K562 (cell line): ENCODE data around the gene PREX1. TPM values are rescaled to one million over a fixed set of nuclear protein-coding genes. Genes with fewer than 3 reads are reported as not detected.
A peak's percentile ranks its signal among the peaks of the same experiment; 100 is the strongest.

ENCODE experiments used
- ATAC-seq: fragments of 200-7000 bp; cut with Tn5 transposase; 3 replicates; pipeline ENCODE4 v1.9.1; 2020; ENCODE audit warnings: moderate library complexity
- BruUV-seq: library from RNA; stranded (reverse); fragments of 400-500 nt; replicated peaks from 2 replicates; lab custom pipeline; 2021; lab: Mats Ljungman, UMichigan
- CTCF ChIA-PET: fragments of 300-600 bp; formaldehyde crosslinking; extraction: SDS; loops from one replicate; lab custom pipeline; 2021; ENCODE audit warnings: low intra/inter-chr PET ratio; lab: Yijun Ruan, JAX
- POLR2A ChIA-PET: fragments of 300-600, 350-650 bp; sonication (Branson Sonifier 250); formaldehyde crosslinking; extraction: SDS; loops from one replicate; lab custom pipeline; 2021; ENCODE audit warnings: antibody characterized with exemption, inconsistent platforms; lab: Yijun Ruan, JAX
- DNase-seq, 4 experiments: peaks; one replicate each; pipeline versions ENCODE4 v3.0.0 to v3.0.0-alpha.2; 2011 to 2018; ENCODE audit warnings: low spot score in 3 of 4, mixed read lengths in 3 of 4; ENCODE audit errors: extremely low read depth in 1 of 4
- FAIRE-seq: peaks from 2 replicates; lab custom pipeline; 2011; peaks lifted over from hg19 to GRCh38; lab: Jason Lieb, UNC
- H2AFZ ChIP-seq: 2 replicates; pipeline ENCODE4 v1.6.0; 2011; ENCODE audit warnings: low read depth, low read length, control low read depth, inconsistent platforms
- H3K27ac ChIP-seq: fragments of 200-600 bp; 3 replicates; pipeline ENCODE4 v1.8.0; 2011; ENCODE audit warnings: low read depth, mild to moderate bottlenecking, control low read depth, inconsistent platforms, low read length, moderate library complexity, mixed read lengths; ENCODE audit errors: extremely low read depth
- H3K27me3 ChIP-seq, 2 experiments: fragments of 300-600 bp in 1 of 2; 2 replicates in 1 of 2; 3 replicates in 1 of 2; pipeline versions ENCODE4 v1.6.0 to v1.8.0; 2011; ENCODE audit warnings: inconsistent platforms in 2 of 2, low read length in 2 of 2, mild to moderate bottlenecking in 1 of 2, mixed read lengths in 1 of 2, moderate library complexity in 1 of 2; ENCODE audit not compliant: control insufficient read depth in 2 of 2, insufficient read depth in 2 of 2
- H3K36me3 ChIP-seq: fragments of 300-600 bp; 3 replicates; pipeline ENCODE4 v1.8.0; 2011; ENCODE audit warnings: mild to moderate bottlenecking, low read length, inconsistent platforms; ENCODE audit not compliant: control insufficient read depth, insufficient read depth
- H3K4me1 ChIP-seq, 2 experiments: fragments of 200-600 bp in 1 of 2; replicated peaks in 1 of 2; 2 replicates in 1 of 2; 3 replicates in 1 of 2; pipeline versions ENCODE4 v1.5.1 to v1.8.0; 2011; ENCODE audit warnings: inconsistent platforms in 2 of 2, low read length in 2 of 2, mild to moderate bottlenecking in 1 of 2, mixed read lengths in 1 of 2, moderate library complexity in 1 of 2; ENCODE audit not compliant: control insufficient read depth in 2 of 2, insufficient read depth in 2 of 2
- H3K4me2 ChIP-seq: 2 replicates; pipeline ENCODE4 v1.6.1; 2011; ENCODE audit warnings: low read length, control low read depth, inconsistent platforms, mixed read lengths; ENCODE audit not compliant: insufficient read depth
- H3K4me3 ChIP-seq: fragments of 200-600 bp; sonication (generic), shearing (Covaris generic); 2 replicates; pipeline ENCODE4 v1.5.1; 2016; ENCODE audit warnings: control low read depth, inconsistent platforms
- H3K79me2 ChIP-seq: fragments of 200-600 bp; 3 replicates; pipeline ENCODE4 v1.8.0; 2011; ENCODE audit warnings: low read length, inconsistent platforms; ENCODE audit not compliant: control insufficient read depth, insufficient read depth
- H3K9ac ChIP-seq, 2 experiments: 2 replicates each; pipeline versions ENCODE4 v1.6.0 to v1.6.1; 2011; ENCODE audit warnings: low read depth in 2 of 2, low read length in 2 of 2, control low read depth in 1 of 2, inconsistent platforms in 1 of 2, mild to moderate bottlenecking in 1 of 2, mixed read lengths in 1 of 2; ENCODE audit not compliant: insufficient read depth in 1 of 2
- H3K9me1 ChIP-seq: one replicate; pipeline ENCODE4 v1.6.0; 2011; ENCODE audit warnings: inconsistent platforms, mild to moderate bottlenecking, low read length, moderate library complexity; ENCODE audit not compliant: control insufficient read depth, insufficient read depth
- H3K9me3 ChIP-seq: replicated peaks from 2 replicates; pipeline ENCODE4 v1.5.1; 2011; ENCODE audit warnings: low read depth, low read length, inconsistent platforms; ENCODE audit not compliant: control insufficient read depth, insufficient read depth
- H4K20me1 ChIP-seq: replicated peaks from 2 replicates; pipeline ENCODE4 v1.6.1; 2011; ENCODE audit warnings: low read length, inconsistent platforms, mixed read lengths; ENCODE audit not compliant: control insufficient read depth, insufficient read depth
- CTCF ChIP-seq, 3 experiments: IDR thresholded peaks in 2 of 3; conservative IDR thresholded peaks in 1 of 3; 2 replicates each; pipeline ENCODE4 v1.5.1; 2011 to 2012; ENCODE audit warnings: low read length in 3 of 3, mild to moderate bottlenecking in 3 of 3, control low read depth in 2 of 3, improper control_type of control experiment in 1 of 3, inconsistent platforms in 1 of 3, low read depth in 1 of 3, mixed read lengths in 1 of 3, moderate library complexity in 1 of 3; ENCODE audit not compliant: insufficient read depth in 2 of 3
- ESRRA ChIP-seq: fragments of 450-650 bp; IDR thresholded peaks from 2 replicates; pipeline ENCODE4 v1.6.1; 2014; ENCODE audit warnings: low read depth, mild to moderate bottlenecking, moderate library complexity, borderline replicate concordance
- HOMEZ ChIP-seq: fragments of 250-450 bp; sonication (Bioruptor Pico); IDR thresholded peaks from 2 replicates; pipeline ENCODE4 v1.4.0; 2020; ENCODE audit warnings: mild to moderate bottlenecking, moderate library complexity
- SMAD3 ChIP-seq: fragments of 450-650 bp; formaldehyde crosslinking; conservative IDR thresholded peaks from 2 replicates; pipeline ENCODE4 v1.4.0; 2020; ENCODE audit warnings: mild to moderate bottlenecking
- SP1 ChIP-seq: sonication (generic); formaldehyde crosslinking; IDR thresholded peaks from 2 replicates; pipeline ENCODE4 v1.8.1; 2022; ENCODE audit warnings: mild to moderate bottlenecking, missing genetic modification reagents
- ZNF592 ChIP-seq: fragments of 450-650 bp; IDR thresholded peaks from 2 replicates; pipeline ENCODE4 v1.6.1; 2017; ENCODE audit warnings: antibody characterized with exemption, mild to moderate bottlenecking
- WGBS: fragments of 100-300 bp; shearing (Covaris generic); methylation state at CpG from one replicate; pipeline ENCODE4 v1.1.6; 2016; ENCODE audit warnings: low coverage, mixed read lengths; ENCODE audit not compliant: insufficient coverage; ENCODE audit errors: missing lambda C conversion rate; 5-methylcytosine and 5-hydroxymethylcytosine counted together
- in situ Hi-C: fragments of 300-500 bp; cut with MboI; formaldehyde crosslinking; loops from 4 replicates; pipeline ENCODE4 v1.15.0; 2018; ENCODE audit warnings: inconsistent platforms, mixed read lengths
- intact Hi-C: fragments of 100-400 bp; cut with micrococcal nuclease; formaldehyde crosslinking; loops from 2 replicates; pipeline ENCODE4 v1.14.2; 2022
- polyA plus RNA-seq, 8 experiments: library from polyadenylated mRNA; depleted of rRNA in 4 of 8; stranded (reverse) in 5 of 8; unstranded in 3 of 8; fragments of >200 nt; fragmentation: Nextera tagmentation in 2 of 8; fragmentation: Illumina TruSeq in 1 of 8; extraction: Ambion mirVana in 2 of 8; extraction: Trizol in 1 of 8; gene quantifications; 2 replicates each; pipeline versions ENCODE4 v1.2.1 to v1.2.3, GENCODE V29; 2011 to 2014; ENCODE audit warnings: inconsistent platforms in 1 of 8, missing spikeins in 1 of 8
- total RNA-seq, 7 experiments: library from RNA; depleted of rRNA in 6 of 7; stranded (reverse); fragments of >200 nt in 6 of 7; fragmentation: Illumina TruSeq in 2 of 7; extraction: Trizol in 2 of 7; gene quantifications; 2 replicates each; pipeline versions ENCODE4 v1.2.1 to v1.2.3, GENCODE V29; 2011 to 2021; ENCODE audit warnings: low replicate concordance in 1 of 7

The PREX1 gene
- total and polyA plus RNA-seq, 9 of the 15 experiments (the other 6 are each of a cell fraction or from before 2014, with no cell fraction given): 0.37 to 10.4 (median 4.8) TPM

- TF ChIP-seq ZNF592 (no peak), ESRRA (peak; percentile 36; the same call in 1 of the 2 replicates)
Observed at GRCh38 chr20:48657426-48658197, 170.2 kb downstream of the PREX1 start (continued).

GRCh38 chr20:48656661-48657211 lies 171.1 kb downstream of the PREX1 start:
- ChIA-PET POLR2A (interaction anchor here (0.6 to 1.6 kb wide), 6 partner anchors 8 to 317 kb away, joined by 3 to 8 read pairs (median 3); no protein-coding TSS in a partner anchor), CTCF (interaction anchor here (4.6 kb wide), 1 partner anchor 248 kb away, joined by 111 read pairs; no protein-coding TSS in a partner anchor)
- WGBS: 42% methylated on average over 14 of the region's 15 CpGs
- Histone ChIP-seq H3K79me2 (no peaks in the 10 kb centered on the region), H3K4me2 (no peak overlapping the region), H3K4me1 (peaks cover 0 to 14% of the 10 kb centered on the region in 2 experiments; a peak in 1 of 5 replicates), H3K9me1 (no peaks in the 10 kb centered on the region), H2AFZ (no peak overlapping the region), H3K27me3 (no peaks in the 10 kb centered on the region), H3K27ac (no peak overlapping the region), H4K20me1 (peaks cover 10% of the 10 kb centered on the region; the same call in 1 of the 2 replicates), H3K4me3 (no peak overlapping the region), H3K36me3 (no peaks in the 10 kb centered on the region; the same call in 2 of the 3 replicates), H3K9ac (no peak overlapping the region), H3K9me3 (no peaks in the 10 kb centered on the region)
- peak; percentile 93 for ATAC-seq
- no peak for FAIRE-seq
- BruUV-seq: no TSS peak
- intact Hi-C loops (loop anchor here (1.0 to 2.0 kb wide), 2 partner anchors 42 to 249 kb away; no protein-coding TSS in a partner anchor), in situ Hi-C loops (loop anchor here (5.0 kb wide), 1 partner anchor 251 kb away; no protein-coding TSS in a partner anchor)
- DNase-seq: peak; percentile 61 to 68 (median 62)
- no peak for TF ChIP-seq HOMEZ (CRISPR knock-in tag)
- TF ChIP-seq SP1 (CRISPR knock-in tag): no peak
- TF ChIP-seq SMAD3 (CRISPR knock-in tag): no peak
- peak; percentile 57 to 70 (median 58) for TF ChIP-seq CTCF (IDR thresholded peaks at IDR 0.05 in 2 of 3, conservative IDR thresholded peaks at IDR 0.05 in 1 of 3; ENCODE audit: insufficient read depth in 2 of 3, low read depth in 1 of 3, low read length in 3 of 3)
